Lung (tissue), 12 donors: ENCODE measurements around the gene MCF2L2. TPM values are rescaled to one million over a fixed set of nuclear protein-coding genes. Genes with fewer than 3 reads are reported as not detected.

Experiments
- ATAC-seq: fragments of 200-7000 bp; cut with Tn5 transposase; one replicate; pipeline ENCODE4 v1.9.1; 2020; ENCODE audit warnings: moderate number of reproducible peaks; ENCODE audit not compliant: insufficient read depth, low FRiP score
- DNase-seq, 3 donors: peaks; one replicate each; pipeline ENCODE4 v3.0.0-alpha.2; 2013 to 2017
- H3K27ac ChIP-seq, 2 donors: one replicate each; pipeline ENCODE4 v1.5.1; 2013; ENCODE audit warnings: mild to moderate bottlenecking in 2 of 2, moderate library complexity in 2 of 2, control low read depth in 1 of 2, inconsistent platforms in 1 of 2, low read depth in 1 of 2, low read length in 1 of 2
- H3K27me3 ChIP-seq, 3 donors: one replicate each; pipeline ENCODE4 v1.5.1; 2013; ENCODE audit warnings: low read length in 2 of 3; ENCODE audit not compliant: control insufficient read depth in 3 of 3, insufficient read depth in 3 of 3
- H3K36me3 ChIP-seq, 4 donors: one replicate each; pipeline ENCODE4 v1.5.1; 2013; ENCODE audit warnings: low read length in 4 of 4, mild to moderate bottlenecking in 1 of 4, moderate library complexity in 1 of 4; ENCODE audit not compliant: control insufficient read depth in 4 of 4, insufficient read depth in 4 of 4
- H3K4me1 ChIP-seq, 5 donors: one replicate each; pipeline ENCODE4 v1.5.1; 2013; ENCODE audit warnings: low read length in 5 of 5, mild to moderate bottlenecking in 2 of 5, moderate library complexity in 1 of 5; ENCODE audit not compliant: control insufficient read depth in 5 of 5, insufficient read depth in 5 of 5
- H3K4me3 ChIP-seq: one replicate; pipeline ENCODE4 v1.5.1; 2013; ENCODE audit warnings: mild to moderate bottlenecking, control low read depth, moderate library complexity
- H3K9ac ChIP-seq, 2 donors: one replicate each; pipeline ENCODE4 v1.5.1; 2013; ENCODE audit warnings: low read length in 2 of 2, control low read depth in 1 of 2; ENCODE audit not compliant: insufficient read depth in 1 of 2
- H3K9me3 ChIP-seq, 4 donors: one replicate each; pipeline ENCODE4 v1.5.1; 2013; ENCODE audit warnings: low read length in 3 of 4, mild to moderate bottlenecking in 1 of 4, moderate library complexity in 1 of 4; ENCODE audit not compliant: control insufficient read depth in 4 of 4, insufficient read depth in 3 of 4
- WGBS, 2 donors: extraction: QIAGEN DNeasy Blood & Tissue Kit; methylation state at CpG; one replicate each; pipeline ENCODE4 v1.1.7; 2013; 5-methylcytosine and 5-hydroxymethylcytosine counted together
- polyA plus RNA-seq, 2 donors: library from polyadenylated mRNA; stranded (reverse); fragments of 200-250 nt; gene quantifications; one replicate each; pipeline ENCODE4 v1.2.1, GENCODE V29; 2013
- total RNA-seq, 2 donors: library from RNA; depleted of rRNA in 1 of 2; stranded (reverse); fragments of >200 nt in 1 of 2; gene quantifications; one replicate each; pipeline ENCODE4 v1.2.1, GENCODE V29; 2014 to 2021
- TF ChIP-seq, protein P1 (sequence below): IDR thresholded peaks from 2 replicates; pipeline ENCODE4 v1.5.1; 2012; ENCODE audit warnings: mild to moderate bottlenecking; ENCODE audit errors: control extremely low read depth, extremely low read depth
- donor health status: control.
- donor health status: control.
- donor health status: Bipolar disorder and iron deficiency.
- donor health status: healthy.
- donor health status: DM: yes; HTN: yes; CAD: no.

The MCF2L2 gene
- total and polyA plus RNA-seq, 4 donors: 0.26 to 1.7 (median 1.0) TPM

DNA sequence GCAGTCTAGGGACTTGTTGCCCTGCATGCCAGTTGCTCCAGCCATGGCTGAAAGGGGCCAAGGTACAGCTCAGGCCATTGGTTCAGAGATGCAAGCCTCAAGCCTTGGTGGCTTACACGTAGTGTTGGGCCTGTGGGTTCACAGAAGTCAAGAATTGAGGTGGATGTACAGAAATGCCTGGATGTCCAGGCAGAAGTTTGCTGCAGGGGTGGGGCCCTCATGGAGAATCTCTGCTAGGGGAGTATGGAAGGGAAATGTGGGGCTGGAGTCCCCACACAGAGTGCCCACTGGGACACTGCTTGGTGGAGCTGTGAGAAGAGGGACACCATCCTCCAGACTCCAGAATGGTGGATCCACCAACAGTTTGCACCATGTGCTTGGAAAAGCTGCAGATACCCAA lies 186.0 kb downstream of the MCF2L2 start:
- no peak overlapping the region for H3K27ac ChIP-seq
- no peak for DNase-seq
- H3K36me3 ChIP-seq: no peaks in the 10 kb centered on the region
- peaks cover 0 to 2% (median 0%) of the 10 kb centered on the region in 5 donors for H3K4me1 ChIP-seq
- WGBS, 2 donors: 92 to 95% methylated on average over 1 of the region's 1 CpG
- ATAC-seq: no peak
- H3K9me3 ChIP-seq: peaks cover 0 to 7% (median 3%) of the 10 kb centered on the region in 4 donors
- no peak overlapping the region for H3K4me3 ChIP-seq
- H3K9ac ChIP-seq: no peak overlapping the region
- TF ChIP-seq, protein P1, sequence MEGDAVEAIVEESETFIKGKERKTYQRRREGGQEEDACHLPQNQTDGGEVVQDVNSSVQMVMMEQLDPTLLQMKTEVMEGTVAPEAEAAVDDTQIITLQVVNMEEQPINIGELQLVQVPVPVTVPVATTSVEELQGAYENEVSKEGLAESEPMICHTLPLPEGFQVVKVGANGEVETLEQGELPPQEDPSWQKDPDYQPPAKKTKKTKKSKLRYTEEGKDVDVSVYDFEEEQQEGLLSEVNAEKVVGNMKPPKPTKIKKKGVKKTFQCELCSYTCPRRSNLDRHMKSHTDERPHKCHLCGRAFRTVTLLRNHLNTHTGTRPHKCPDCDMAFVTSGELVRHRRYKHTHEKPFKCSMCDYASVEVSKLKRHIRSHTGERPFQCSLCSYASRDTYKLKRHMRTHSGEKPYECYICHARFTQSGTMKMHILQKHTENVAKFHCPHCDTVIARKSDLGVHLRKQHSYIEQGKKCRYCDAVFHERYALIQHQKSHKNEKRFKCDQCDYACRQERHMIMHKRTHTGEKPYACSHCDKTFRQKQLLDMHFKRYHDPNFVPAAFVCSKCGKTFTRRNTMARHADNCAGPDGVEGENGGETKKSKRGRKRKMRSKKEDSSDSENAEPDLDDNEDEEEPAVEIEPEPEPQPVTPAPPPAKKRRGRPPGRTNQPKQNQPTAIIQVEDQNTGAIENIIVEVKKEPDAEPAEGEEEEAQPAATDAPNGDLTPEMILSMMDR: no peak
- no peaks in the 10 kb centered on the region for H3K27me3 ChIP-seq

DNA sequence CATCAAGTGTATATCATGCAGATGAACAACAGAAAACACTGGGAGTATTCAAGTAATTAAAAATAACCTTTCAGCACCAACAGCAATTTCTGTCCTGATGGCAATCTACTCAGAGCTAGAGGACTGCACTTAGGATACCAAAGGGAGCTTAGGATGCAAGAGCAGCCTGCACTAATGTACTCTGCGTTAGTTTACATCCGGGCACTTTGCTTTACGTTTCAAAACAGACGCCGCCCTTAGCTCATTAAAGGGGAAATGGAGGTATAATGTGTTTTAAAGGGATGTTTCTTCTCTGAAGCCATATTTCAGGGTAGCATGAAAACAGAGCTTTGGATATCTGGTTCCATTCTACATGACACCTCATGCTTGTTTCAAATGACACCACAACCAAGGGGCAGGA lies 189.4 kb downstream of the MCF2L2 start:
- 67 to 88% methylated on average over 5 of the region's 5 CpGs for WGBS, 2 donors
- H3K4me1 ChIP-seq: no peaks in the 10 kb centered on the region
- ATAC-seq: no peak

DNA sequence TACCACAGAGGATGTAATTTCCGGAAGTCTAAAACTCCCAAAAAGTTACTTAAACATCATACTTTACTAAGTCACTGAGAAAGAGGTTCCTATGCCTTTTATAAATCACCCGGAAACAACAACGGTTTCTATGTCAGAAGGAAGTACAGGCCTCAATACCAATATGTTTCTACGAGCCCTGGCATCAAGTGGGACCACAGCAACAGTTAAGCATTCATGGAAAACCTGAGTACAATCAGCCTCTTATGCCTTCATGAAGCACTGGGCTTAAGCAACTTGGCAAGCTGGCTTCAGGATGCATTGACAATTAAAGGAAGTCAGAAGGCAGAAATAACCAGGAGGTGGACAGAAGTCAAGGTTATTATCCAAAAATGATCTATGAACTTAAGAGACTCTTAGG lies 194.5 kb downstream of the MCF2L2 start:
- H3K27ac ChIP-seq: no peak overlapping the region
- WGBS, 2 donors: 19 to 29% methylated on average over 4 of the region's 4 CpGs

More for the DNA sequence above, 189.4 kb downstream of the MCF2L2 start:
- TF ChIP-seq, protein P1: no peak
- no peak overlapping the region for H3K4me3 ChIP-seq
- H3K36me3 ChIP-seq: no peaks in the 10 kb centered on the region
- DNase-seq: no peak
- H3K9ac ChIP-seq: no peak overlapping the region
- no peaks in the 10 kb centered on the region for H3K27me3 ChIP-seq
- H3K9me3 ChIP-seq: peaks cover 0 to 7% (median 3%) of the 10 kb centered on the region in 4 donors
- H3K27ac ChIP-seq: no peak overlapping the region

More for the DNA sequence above, 194.5 kb downstream of the MCF2L2 start:
- Histone ChIP-seq H3K36me3 (no peaks in the 10 kb centered on the region), H3K4me3 (no peak overlapping the region), H3K27me3 (no peaks in the 10 kb centered on the region), H3K9ac (no peak overlapping the region), H3K9me3 (no peaks in the 10 kb centered on the region), H3K4me1 (no peaks in the 10 kb centered on the region)
- ATAC-seq (no peak), DNase-seq (peak in 1 of 3 donors; percentile 35)
- TF ChIP-seq, protein P1: no peak
